CD4-positive, alpha-beta T cell (primary cell): Measurements from ENCODE around the gene ICAM1. TPM values are rescaled to one million over a fixed set of nuclear protein-coding genes. Genes with fewer than 3 reads are reported as not detected.

Experiments
- ATAC-seq: fragments of 200-7000 bp; cut with Tn5 transposase; one replicate; pipeline ENCODE4 v1.10.0; 2022; ENCODE audit warnings: mild to moderate bottlenecking; ENCODE audit not compliant: poor library complexity
- CTCF ChIA-PET: fragments of 350-600 bp; sonication (Branson Sonifier 250); formaldehyde crosslinking; loops from one replicate; lab custom pipeline; 2021; ENCODE audit warnings: antibody characterized with exemption, inconsistent platforms; lab: Charles Lee
- POLR2A ChIA-PET: fragments of 350-600 bp; sonication (Branson Sonifier 250); formaldehyde crosslinking; loops from one replicate; lab custom pipeline; 2021; ENCODE audit warnings: antibody characterized with exemption, inconsistent platforms; lab: Charles Lee
- DNase-seq, 14 experiments: peaks; one replicate each; pipeline ENCODE4 v3.0.0-alpha.2; 2013 to 2020; ENCODE audit warnings: mixed read lengths in 2 of 14
- H3K27ac ChIP-seq, 2 donors: one replicate each; pipeline versions ENCODE4 v1.5.1 to v1.7.0; 2013; ENCODE audit warnings: low read length in 2 of 2, low read depth in 1 of 2, mild to moderate bottlenecking in 1 of 2
- H3K27me3 ChIP-seq, 2 experiments: 1 replicate in 1 of 2; 2 replicates in 1 of 2; pipeline versions ENCODE4 v1.6.1 to v1.7.0; 2013; ENCODE audit warnings: low read length in 2 of 2, control low read depth in 1 of 2, mild to moderate bottlenecking in 1 of 2, moderate library complexity in 1 of 2; ENCODE audit not compliant: insufficient read depth in 2 of 2, control insufficient read depth in 1 of 2
- H3K36me3 ChIP-seq: one replicate; pipeline ENCODE4 v1.6.1; 2013; ENCODE audit warnings: low read length, control low read depth; ENCODE audit not compliant: insufficient read depth
- H3K4me1 ChIP-seq: one replicate; pipeline ENCODE4 v1.6.1; 2013; ENCODE audit warnings: low read length, control low read depth; ENCODE audit not compliant: insufficient read depth
- H3K4me3 ChIP-seq: one replicate; pipeline ENCODE4 v1.5.1; 2013; ENCODE audit warnings: mild to moderate bottlenecking, low read length, moderate library complexity
- H3K9me3 ChIP-seq, 2 experiments: 1 replicate in 1 of 2; 2 replicates in 1 of 2; pipeline versions ENCODE4 v1.6.1 to v1.7.0; 2013; ENCODE audit warnings: low read length in 2 of 2, mild to moderate bottlenecking in 2 of 2, control low read depth in 1 of 2, moderate library complexity in 1 of 2; ENCODE audit not compliant: control insufficient read depth in 1 of 2, insufficient read depth in 1 of 2
- H3K27ac Mint-ChIP-seq: one replicate; pipeline ENCODE4 v1.8.0; 2020; ENCODE audit warnings: mixed read lengths
- H3K27me3 Mint-ChIP-seq: one replicate; pipeline ENCODE4 v1.8.0; 2021; ENCODE audit warnings: mixed read lengths
- H3K36me3 Mint-ChIP-seq: one replicate; pipeline ENCODE4 v1.8.0; 2021; ENCODE audit warnings: low read depth, mixed read lengths
- H3K4me1 Mint-ChIP-seq: one replicate; pipeline ENCODE4 v1.8.0; 2021; ENCODE audit warnings: low read depth, mixed read lengths
- H3K4me3 Mint-ChIP-seq: one replicate; pipeline ENCODE4 v1.8.0; 2020; ENCODE audit warnings: mild to moderate bottlenecking, mixed read lengths
- H3K9me3 Mint-ChIP-seq: one replicate; pipeline ENCODE4 v1.8.0; 2020; ENCODE audit warnings: mixed read lengths
- intact Hi-C, 2 experiments: fragments of 100-400 bp; cut with DNase I in 1 of 2; cut with micrococcal nuclease in 1 of 2; formaldehyde crosslinking; loops; one replicate each; pipeline versions ENCODE4 v1.15.1 to v1.9.0; 2023 to 2025; cut with DNase I, micrococcal nuclease
- total RNA-seq, 174 experiments: library from RNA in 2 of 174; stranded (reverse) in 2 of 174; gene quantifications; one replicate each; pipeline ENCODE4 v1.2.3 and lab custom pipeline; 2021 to 2026
- TF ChIP-seq, protein P1 (sequence below): fragments of 200-600 bp; IDR thresholded peaks from one replicate; pipeline ENCODE4 v1.8.0; 2022; ENCODE audit warnings: antibody characterized with exemption, mild to moderate bottlenecking

The ICAM1 gene
- total RNA-seq, 2 experiments from 2014 or later, result 7.0 to 7.4 TPM

DNA sequence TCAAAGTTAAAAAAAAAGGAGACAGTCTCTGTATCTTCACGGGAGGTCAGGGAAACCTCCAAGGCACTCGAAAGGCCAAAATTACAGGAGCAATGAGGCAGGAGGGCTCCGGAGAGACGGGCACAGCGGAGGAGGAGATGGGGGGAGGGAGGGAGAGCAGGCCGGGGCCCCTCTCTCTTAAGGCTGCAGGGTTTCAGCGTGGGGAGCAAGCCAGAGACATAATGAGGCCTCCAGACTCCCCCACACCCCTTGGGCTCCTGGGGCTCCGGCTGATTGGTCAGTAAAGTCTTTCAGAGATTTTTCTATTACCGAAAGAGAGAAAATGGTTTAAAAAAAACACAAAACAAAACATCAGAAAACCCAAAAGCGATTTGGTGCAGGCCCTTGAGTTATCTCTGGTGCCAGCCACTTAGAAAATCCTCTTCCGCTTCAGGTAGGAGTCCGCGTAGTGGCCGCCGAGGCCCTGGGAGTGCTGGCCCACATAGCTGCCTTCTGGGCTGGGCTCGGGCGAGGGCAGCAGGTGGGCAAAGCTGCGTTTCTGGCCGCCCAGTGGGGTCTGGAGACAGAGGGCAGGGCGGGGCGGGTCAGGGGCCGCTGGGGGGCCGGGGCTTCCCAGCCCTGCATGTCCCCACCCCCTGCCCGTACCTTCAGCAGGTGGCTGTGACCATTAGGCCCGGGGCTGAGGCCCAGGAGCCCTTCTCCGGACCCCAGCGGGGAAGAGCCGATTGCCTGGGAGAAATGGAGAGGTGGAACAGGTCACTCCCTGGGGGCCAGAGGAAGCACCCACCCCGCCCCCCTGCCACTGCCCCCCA, 46.3 kb downstream of the ICAM1 start:
- H3K27me3 ChIP-seq, result no peaks in the 10 kb centered on the region
- no peak overlapping the region for H3K4me3 ChIP-seq
- no peaks in the 10 kb centered on the region for H3K9me3 Mint-ChIP-seq
- no peak overlapping the region for H3K27ac Mint-ChIP-seq
- peaks cover 19% of the 10 kb centered on the region for H3K4me1 ChIP-seq
- H3K4me3 Mint-ChIP-seq, result peak overlapping the region; percentile 15
- no peaks in the 10 kb centered on the region for H3K27me3 Mint-ChIP-seq
- CTCF ChIA-PET, result interaction anchor here (0.6 kb wide), 1 partner anchor 9 kb away, joined by 3 read pairs; no protein-coding TSS in a partner anchor
- peaks cover 50% of the 10 kb centered on the region for H3K36me3 ChIP-seq
- intact Hi-C loops, result loop anchor here in 1 of 2 experiments (5.0 kb wide), 2 partner anchors 45 to 65 kb away; partner anchors contain the start of genes ICAM1 and TYK2
- H3K36me3 Mint-ChIP-seq, result peaks cover 55% of the 10 kb centered on the region
- ATAC-seq (no peak), DNase-seq (peak in 1 of 14 experiments; percentile 12)
- no peaks in the 10 kb centered on the region for H3K9me3 ChIP-seq
- TF ChIP-seq, protein P1, sequence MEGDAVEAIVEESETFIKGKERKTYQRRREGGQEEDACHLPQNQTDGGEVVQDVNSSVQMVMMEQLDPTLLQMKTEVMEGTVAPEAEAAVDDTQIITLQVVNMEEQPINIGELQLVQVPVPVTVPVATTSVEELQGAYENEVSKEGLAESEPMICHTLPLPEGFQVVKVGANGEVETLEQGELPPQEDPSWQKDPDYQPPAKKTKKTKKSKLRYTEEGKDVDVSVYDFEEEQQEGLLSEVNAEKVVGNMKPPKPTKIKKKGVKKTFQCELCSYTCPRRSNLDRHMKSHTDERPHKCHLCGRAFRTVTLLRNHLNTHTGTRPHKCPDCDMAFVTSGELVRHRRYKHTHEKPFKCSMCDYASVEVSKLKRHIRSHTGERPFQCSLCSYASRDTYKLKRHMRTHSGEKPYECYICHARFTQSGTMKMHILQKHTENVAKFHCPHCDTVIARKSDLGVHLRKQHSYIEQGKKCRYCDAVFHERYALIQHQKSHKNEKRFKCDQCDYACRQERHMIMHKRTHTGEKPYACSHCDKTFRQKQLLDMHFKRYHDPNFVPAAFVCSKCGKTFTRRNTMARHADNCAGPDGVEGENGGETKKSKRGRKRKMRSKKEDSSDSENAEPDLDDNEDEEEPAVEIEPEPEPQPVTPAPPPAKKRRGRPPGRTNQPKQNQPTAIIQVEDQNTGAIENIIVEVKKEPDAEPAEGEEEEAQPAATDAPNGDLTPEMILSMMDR, result no peak
- H3K27ac ChIP-seq, result no peak overlapping the region
- POLR2A ChIA-PET, result interaction anchor here (1.2 kb wide), 1 partner anchor 16 kb away, joined by 4 read pairs; the partner anchor contains the start of gene RAVER1
- H3K4me1 Mint-ChIP-seq, result peaks cover 17% of the 10 kb centered on the region

DNA sequence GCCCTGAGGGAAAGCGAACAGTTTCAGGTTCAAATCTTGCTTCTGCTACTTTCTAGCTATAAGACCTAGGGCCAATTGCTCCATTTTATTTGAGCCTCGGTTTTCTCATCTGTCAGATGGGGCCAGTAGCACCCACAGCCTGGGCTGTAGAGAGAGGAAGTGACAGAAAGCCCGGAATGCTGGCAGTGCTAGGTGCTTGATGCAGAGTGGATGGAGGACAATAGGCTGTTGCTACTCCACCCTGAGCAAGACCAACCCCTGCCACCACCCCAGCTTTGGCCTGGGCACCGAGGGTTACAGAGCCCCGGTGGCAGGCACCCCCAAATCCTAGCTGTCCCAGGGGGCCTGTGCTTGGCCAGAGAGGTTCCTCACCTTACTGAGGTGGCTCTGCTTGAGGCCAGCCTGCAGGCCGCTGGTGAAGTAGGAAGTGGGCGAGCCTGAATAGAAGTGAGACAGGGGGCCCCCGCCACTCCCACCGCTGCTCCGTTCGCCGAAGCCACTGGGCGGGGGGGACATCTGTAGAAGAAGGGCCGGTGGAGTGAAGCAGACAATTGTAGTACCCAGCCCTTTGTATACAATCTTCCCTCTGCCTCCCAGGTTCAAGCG, 47.0 kb downstream of the ICAM1 start:
- peak in 1 of 14 experiments; percentile 19 for DNase-seq
- H3K9me3 ChIP-seq, result no peaks in the 10 kb centered on the region
- peaks cover 19% of the 10 kb centered on the region for H3K4me1 ChIP-seq
- H3K4me1 Mint-ChIP-seq, result peaks cover 17% of the 10 kb centered on the region
- peaks cover 57% of the 10 kb centered on the region for H3K36me3 ChIP-seq
- no peak overlapping the region for H3K4me3 ChIP-seq
- no peak overlapping the region for H3K4me3 Mint-ChIP-seq
- H3K27me3 ChIP-seq, result no peaks in the 10 kb centered on the region
- H3K36me3 Mint-ChIP-seq, result peaks cover 59% of the 10 kb centered on the region
- POLR2A ChIA-PET, result interaction anchor here (1.0 to 1.2 kb wide), 2 partner anchors 16 to 63 kb away, joined by 3 to 4 read pairs; partner anchors contain the start of genes RAVER1 and TYK2
- CTCF ChIA-PET, result interaction anchor here (0.6 kb wide), 1 partner anchor 8 kb away, joined by 3 read pairs; no protein-coding TSS in a partner anchor
- no peaks in the 10 kb centered on the region for H3K27me3 Mint-ChIP-seq
- H3K27ac Mint-ChIP-seq, result no peak overlapping the region
- intact Hi-C loops, result loop anchor here in 1 of 2 experiments (5.0 kb wide), 2 partner anchors 46 to 64 kb away; partner anchors contain the start of genes ICAM1 and TYK2
- TF ChIP-seq, protein P1, result no peak
- no peak overlapping the region for H3K27ac ChIP-seq
- H3K9me3 Mint-ChIP-seq, result no peaks in the 10 kb centered on the region
- no peak for ATAC-seq

DNA sequence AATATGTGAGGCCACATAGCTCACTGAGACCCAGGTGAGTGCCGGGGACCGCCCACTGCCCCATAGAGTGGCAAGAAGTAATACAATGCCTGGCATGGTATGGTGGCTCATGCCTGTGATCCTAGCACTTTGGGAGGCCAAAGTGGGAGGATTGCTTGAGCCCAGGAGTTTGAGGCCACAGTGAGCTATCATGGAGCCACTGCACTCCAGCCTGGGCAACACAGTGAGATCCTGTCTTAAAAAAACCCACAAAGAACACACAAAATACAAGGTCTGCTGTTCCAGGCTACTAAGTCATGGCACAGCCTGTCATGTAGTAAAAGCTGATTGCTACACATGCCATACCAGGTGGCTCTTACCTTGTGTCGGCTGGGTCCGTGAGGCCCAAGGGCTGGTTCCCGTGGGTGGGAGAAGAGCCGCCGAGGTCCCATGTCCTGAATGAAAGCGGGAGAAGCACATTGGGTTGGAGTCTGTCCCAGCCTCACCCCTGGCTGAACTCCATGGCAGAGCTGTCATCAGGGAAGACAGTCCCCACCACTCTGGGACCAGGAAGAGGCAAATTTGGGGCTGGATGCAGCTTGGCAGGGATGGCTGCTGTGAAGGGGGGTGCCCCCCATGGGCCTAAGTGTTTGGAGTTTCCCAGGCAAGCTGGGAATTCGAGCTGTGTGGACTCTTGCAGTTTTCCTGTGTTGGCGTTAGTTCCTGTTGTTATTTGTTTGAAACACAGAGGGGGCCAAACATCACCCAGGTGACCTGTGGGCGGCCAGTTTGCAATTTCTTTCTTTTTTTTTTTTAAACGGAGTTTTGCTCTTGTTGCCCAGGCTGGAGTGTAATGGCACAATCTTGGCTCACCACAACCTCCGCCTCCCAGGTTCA, 48.1 kb downstream of the ICAM1 start:
- peaks cover 66% of the 10 kb centered on the region for H3K36me3 ChIP-seq
- H3K27ac Mint-ChIP-seq, result no peak overlapping the region

More for the DNA sequence above, 48.1 kb downstream of the ICAM1 start:
- ChIA-PET CTCF (no interaction called here), POLR2A (interaction anchor here (1.0 kb wide), 1 partner anchor 62 kb away, joined by 3 read pairs; the partner anchor contains the start of gene TYK2)
- intact Hi-C loops, result loop anchor here in 1 of 2 experiments (5.0 kb wide), 2 partner anchors 47 to 63 kb away; partner anchors contain the start of genes ICAM1 and TYK2
- H3K9me3 ChIP-seq, result no peaks in the 10 kb centered on the region
- Mint-ChIP-seq H3K4me1 (peaks cover 17% of the 10 kb centered on the region), H3K36me3 (peaks cover 55% of the 10 kb centered on the region), H3K9me3 (no peaks in the 10 kb centered on the region), H3K27me3 (no peaks in the 10 kb centered on the region), H3K4me3 (no peak overlapping the region)
- H3K4me1 ChIP-seq, result peaks cover 19% of the 10 kb centered on the region
- H3K27ac ChIP-seq, result no peak overlapping the region
- TF ChIP-seq, protein P1, result no peak
- DNase-seq (peak in 1 of 14 experiments; percentile 16), ATAC-seq (no peak)
- no peaks in the 10 kb centered on the region for H3K27me3 ChIP-seq
- no peak overlapping the region for H3K4me3 ChIP-seq
